ENCODE data around the gene CTSK.

- TF ChIP-seq, protein P1, sequence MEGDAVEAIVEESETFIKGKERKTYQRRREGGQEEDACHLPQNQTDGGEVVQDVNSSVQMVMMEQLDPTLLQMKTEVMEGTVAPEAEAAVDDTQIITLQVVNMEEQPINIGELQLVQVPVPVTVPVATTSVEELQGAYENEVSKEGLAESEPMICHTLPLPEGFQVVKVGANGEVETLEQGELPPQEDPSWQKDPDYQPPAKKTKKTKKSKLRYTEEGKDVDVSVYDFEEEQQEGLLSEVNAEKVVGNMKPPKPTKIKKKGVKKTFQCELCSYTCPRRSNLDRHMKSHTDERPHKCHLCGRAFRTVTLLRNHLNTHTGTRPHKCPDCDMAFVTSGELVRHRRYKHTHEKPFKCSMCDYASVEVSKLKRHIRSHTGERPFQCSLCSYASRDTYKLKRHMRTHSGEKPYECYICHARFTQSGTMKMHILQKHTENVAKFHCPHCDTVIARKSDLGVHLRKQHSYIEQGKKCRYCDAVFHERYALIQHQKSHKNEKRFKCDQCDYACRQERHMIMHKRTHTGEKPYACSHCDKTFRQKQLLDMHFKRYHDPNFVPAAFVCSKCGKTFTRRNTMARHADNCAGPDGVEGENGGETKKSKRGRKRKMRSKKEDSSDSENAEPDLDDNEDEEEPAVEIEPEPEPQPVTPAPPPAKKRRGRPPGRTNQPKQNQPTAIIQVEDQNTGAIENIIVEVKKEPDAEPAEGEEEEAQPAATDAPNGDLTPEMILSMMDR (conservative IDR thresholded peaks at IDR 0.05 in 1 of 2, IDR thresholded peaks at IDR 0.05 in 1 of 2; ENCODE audit: extremely low read depth in 1 of 2, insufficient read depth in 1 of 2, low read depth in 1 of 2, low read length in 2 of 2): no peak
- TF ChIP-seq EZH2 (IDR thresholded peaks at IDR 0.05; ENCODE audit: borderline replicate concordance, low read length): no peak
Measured at GRCh38 chr1:150780510-150780909, 27.6 kb downstream of the CTSK start.

Data from mammary epithelial cell (primary cell).